GM10266 (cell line): ENCODE data around the gene TK2.

ENCODE experiments used
- DNase-seq: peaks from one replicate; pipeline ENCODE4 v3.0.0; 2012; ENCODE audit errors: extremely low spot score
- TF ChIP-seq, protein P1 (sequence below): IDR thresholded peaks from 2 replicates; pipeline ENCODE4 v1.5.1; 2012; ENCODE audit warnings: mild to moderate bottlenecking, low read depth; ENCODE audit not compliant: control insufficient read depth, insufficient read depth; ENCODE audit errors: missing control alignments

TK2 gene

DNA sequence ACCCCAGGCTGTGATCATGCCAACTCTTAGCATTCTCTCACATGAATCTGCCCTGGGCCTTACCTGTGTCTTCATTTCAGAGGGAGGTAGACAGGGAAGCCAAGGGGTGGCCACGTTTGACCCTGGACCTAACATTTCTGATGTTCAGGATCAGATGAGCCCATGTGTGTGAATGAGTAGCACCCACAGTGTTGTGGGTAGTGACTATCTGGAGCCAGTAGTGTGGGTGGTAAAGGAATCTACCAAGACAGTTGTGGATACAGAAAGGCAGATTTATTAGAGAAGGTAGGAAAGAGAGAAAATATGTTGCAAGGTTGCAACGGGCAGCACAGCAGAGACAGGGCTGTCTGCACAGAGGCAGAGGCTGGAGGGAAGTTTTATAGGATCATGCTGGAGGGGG is 60.5 kb downstream of the TK2 start:
- no peak for DNase-seq
- TF ChIP-seq, protein P1, sequence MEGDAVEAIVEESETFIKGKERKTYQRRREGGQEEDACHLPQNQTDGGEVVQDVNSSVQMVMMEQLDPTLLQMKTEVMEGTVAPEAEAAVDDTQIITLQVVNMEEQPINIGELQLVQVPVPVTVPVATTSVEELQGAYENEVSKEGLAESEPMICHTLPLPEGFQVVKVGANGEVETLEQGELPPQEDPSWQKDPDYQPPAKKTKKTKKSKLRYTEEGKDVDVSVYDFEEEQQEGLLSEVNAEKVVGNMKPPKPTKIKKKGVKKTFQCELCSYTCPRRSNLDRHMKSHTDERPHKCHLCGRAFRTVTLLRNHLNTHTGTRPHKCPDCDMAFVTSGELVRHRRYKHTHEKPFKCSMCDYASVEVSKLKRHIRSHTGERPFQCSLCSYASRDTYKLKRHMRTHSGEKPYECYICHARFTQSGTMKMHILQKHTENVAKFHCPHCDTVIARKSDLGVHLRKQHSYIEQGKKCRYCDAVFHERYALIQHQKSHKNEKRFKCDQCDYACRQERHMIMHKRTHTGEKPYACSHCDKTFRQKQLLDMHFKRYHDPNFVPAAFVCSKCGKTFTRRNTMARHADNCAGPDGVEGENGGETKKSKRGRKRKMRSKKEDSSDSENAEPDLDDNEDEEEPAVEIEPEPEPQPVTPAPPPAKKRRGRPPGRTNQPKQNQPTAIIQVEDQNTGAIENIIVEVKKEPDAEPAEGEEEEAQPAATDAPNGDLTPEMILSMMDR: no peak

- TF ChIP-seq, protein P1: no peak
- DNase-seq: no peak
These were observed 61.4 kb downstream of the TK2 start for GRCh38 chr16:66488505-66488904.

GRCh38 chr16:66487580-66488275 is 62.2 kb downstream of the TK2 start:
- TF ChIP-seq, protein P1: no peak
- DNase-seq: no peak

GRCh38 chr16:66486773-66487579 is 62.9 kb downstream of the TK2 start:
- no peak for DNase-seq
- TF ChIP-seq, protein P1: no peak

- TF ChIP-seq, protein P1: no peak
- DNase-seq: no peak
These were observed 63.6 kb downstream of the TK2 start for GRCh38 chr16:66486199-66486772.

GRCh38 chr16:66485376-66485775 is 64.5 kb downstream of the TK2 start:
- TF ChIP-seq, protein P1: no peak
- DNase-seq: no peak
